Liver (tissue), 10 donors: ENCODE data around the gene PPID. TPM values are rescaled to one million over a fixed set of nuclear protein-coding genes. Genes with fewer than 3 reads are reported as not detected.
"Not testable (repeated sequence)": the region's sequence is repeated elsewhere in the genome, so short reads cannot be mapped to it uniquely, and the experiment has no call there.

ENCODE experiments used
- DNase-seq: peaks from one replicate; pipeline ENCODE4 v3.0.0-alpha.2; 2017; ENCODE audit warnings: low spot score
- H3K27ac ChIP-seq, 2 donors: one replicate each; pipeline ENCODE4 v1.7.0; 2013; ENCODE audit warnings: inconsistent platforms in 2 of 2, low read length in 2 of 2, control low read depth in 1 of 2, low read depth in 1 of 2, mild to moderate bottlenecking in 1 of 2
- H3K27me3 ChIP-seq, 4 donors: one replicate each; pipeline versions ENCODE4 v1.6.1 to v1.7.0; 2013; ENCODE audit warnings: low read length in 3 of 4, inconsistent platforms in 1 of 4, mild to moderate bottlenecking in 1 of 4, moderate library complexity in 1 of 4; ENCODE audit not compliant: control insufficient read depth in 4 of 4, insufficient read depth in 4 of 4
- H3K36me3 ChIP-seq, 4 donors: one replicate each; pipeline versions ENCODE4 v1.6.1 to v1.7.0; 2013; ENCODE audit warnings: low read length in 3 of 4, mild to moderate bottlenecking in 3 of 4, low read depth in 1 of 4, moderate library complexity in 1 of 4; ENCODE audit not compliant: control insufficient read depth in 4 of 4, insufficient read depth in 3 of 4
- H3K4me1 ChIP-seq, 4 donors: one replicate each; pipeline versions ENCODE4 v1.6.1 to v1.7.0; 2013; ENCODE audit warnings: low read length in 3 of 4, mild to moderate bottlenecking in 3 of 4, moderate library complexity in 1 of 4; ENCODE audit not compliant: control insufficient read depth in 4 of 4, insufficient read depth in 4 of 4
- H3K4me3 ChIP-seq, 3 donors: one replicate each; pipeline versions ENCODE4 v1.6.1 to v1.7.0; 2013; ENCODE audit warnings: low read length in 3 of 3, control low read depth in 1 of 3, low read depth in 1 of 3, mild to moderate bottlenecking in 1 of 3
- H3K9ac ChIP-seq, 2 donors: one replicate each; pipeline ENCODE4 v1.7.0; 2013; ENCODE audit warnings: low read length in 2 of 2, mild to moderate bottlenecking in 2 of 2, moderate library complexity in 2 of 2, control low read depth in 1 of 2, low read depth in 1 of 2
- H3K9me3 ChIP-seq, 4 donors: one replicate each; pipeline versions ENCODE4 v1.6.1 to v1.7.0; 2013; ENCODE audit warnings: low read length in 3 of 4; ENCODE audit not compliant: control insufficient read depth in 4 of 4
- EGR1 ChIP-seq, 2 donors: IDR thresholded peaks; 2 replicates each; pipeline ENCODE4 v1.6.1; 2016 to 2018; ENCODE audit warnings: antibody characterized with exemption in 2 of 2, low read depth in 2 of 2
- HNF4A ChIP-seq, 2 donors: conservative IDR thresholded peaks; 2 replicates each; pipeline ENCODE4 v1.6.1; 2016; ENCODE audit warnings: antibody characterized with exemption in 2 of 2, mild to moderate bottlenecking in 2 of 2
- WGBS: extraction: QIAGEN DNeasy Blood & Tissue Kit; methylation state at CpG from one replicate; pipeline ENCODE4 v1.1.7; 2013; 5-methylcytosine and 5-hydroxymethylcytosine counted together
- polyA plus RNA-seq, 2 donors: library from polyadenylated mRNA; stranded (reverse) in 1 of 2; unstranded in 1 of 2; fragments of 200-250 nt in 1 of 2; fragments of >200 nt in 1 of 2; fragmentation: Nextera tagmentation in 1 of 2; extraction: Ambion mirVana in 1 of 2; gene quantifications; one replicate each; pipeline versions ENCODE4 v1.2.1 to v1.2.3, GENCODE V29; 2013 to 2015
- small RNA-seq: library from RNA; depleted of rRNA; stranded (forward); fragments of <200 nt; gene quantifications from one replicate; pipeline ENCODE3, GENCODE V24; 2014
- total RNA-seq, 2 donors: library from RNA; depleted of rRNA; stranded (reverse); fragments of >200 nt; gene quantifications; one replicate each; pipeline ENCODE4 v1.2.3, GENCODE V29; 2014
- donor health status: healthy.
- donor health status: healthy.
- donor health status: healthy.
- donor health status: healthy.
- donor health status: healthy.

The PPID gene
- total and polyA plus RNA-seq, 4 donors = 14.8 to 53.6 (median 15.9) TPM

DNA sequence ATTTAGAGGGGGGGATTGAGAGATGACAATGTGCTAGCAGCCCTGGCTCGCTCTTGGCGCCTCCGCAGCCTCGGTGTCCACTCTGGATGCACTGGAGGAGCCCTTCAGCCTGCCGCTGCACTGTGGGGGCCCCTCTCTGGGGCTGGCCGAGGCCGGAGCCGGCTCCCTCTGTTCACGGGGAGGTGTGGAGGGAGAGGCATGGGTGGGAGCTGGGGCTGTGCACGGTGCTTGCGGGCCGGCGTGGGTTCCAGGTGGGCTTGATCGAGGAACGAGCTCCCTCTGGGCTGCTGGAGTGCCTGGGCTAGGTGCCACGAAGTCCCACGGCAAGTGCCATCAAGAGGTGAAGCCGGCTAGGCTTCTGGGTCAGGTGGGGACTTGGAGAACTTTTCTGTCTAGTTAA, 58.4 kb downstream of the PPID start:
- Histone ChIP-seq H3K4me1 (no peaks in the 10 kb centered on the region), H3K36me3 (no peaks in the 10 kb centered on the region), H3K27ac (no peak overlapping the region), H3K4me3 (no peak overlapping the region), H3K27me3 (no peaks in the 10 kb centered on the region), H3K9ac (no peak overlapping the region), H3K9me3 (no peaks in the 10 kb centered on the region)
- TF ChIP-seq HNF4A (conservative IDR thresholded peaks at IDR 0.05) = no peak
- no peak for TF ChIP-seq EGR1 (IDR thresholded peaks at IDR 0.05; ENCODE audit: low read depth in 2 of 2)
- no peak for DNase-seq
- 98% methylated on average over 18 of the region's 18 CpGs for WGBS

GRCh38 chr4:158663707-158664625, 59.2 kb downstream of the PPID start:
- not testable (repeated sequence) for H3K4me1 ChIP-seq, H3K36me3 ChIP-seq, H3K4me3 ChIP-seq, H3K27ac ChIP-seq, H3K27me3 ChIP-seq, H3K9me3 ChIP-seq, H3K9ac ChIP-seq, DNase-seq
- 75% methylated on average over 8 of the region's 8 CpGs for WGBS

- H3K4me1 ChIP-seq = not testable (repeated sequence)
- WGBS = 58% methylated on average over 4 of the region's 4 CpGs
These were observed 59.9 kb downstream of the PPID start for GRCh38 chr4:158663255-158663654.

More at GRCh38 chr4:158663255-158663654, 59.9 kb downstream of the PPID start:
- not testable (repeated sequence) for DNase-seq, H3K27ac ChIP-seq, H3K27me3 ChIP-seq, H3K4me3 ChIP-seq, H3K9me3 ChIP-seq, H3K36me3 ChIP-seq, H3K9ac ChIP-seq

Small RNA genes within 50 kb of the gene (small RNA-seq; reads per million reads assigned to genes)
- gene RF00012 = not detected

Other genes starting within 250 kb of the PPID start
- 1 to 10 TPM in 1 of 2 donors, under 1 TPM in 1; 0.42 to 1.5 TPM for gene RXFP1, start 201.5 kb downstream of the PPID start, total RNA-seq
- 1 to 10 TPM in 1 of 2 donors, under 1 TPM in 1; 0.24 to 1.2 TPM for gene RXFP1, start 201.5 kb downstream of the PPID start, polyA plus RNA-seq
- gene C4orf46, start 51.5 kb downstream of the PPID start, total RNA-seq = 1 to 10 TPM; 1.8 to 6.7 TPM
- under 1 TPM; 0.40 to 0.92 TPM for gene C4orf46, start 51.5 kb downstream of the PPID start, polyA plus RNA-seq
- gene ETFDH, start 51.1 kb downstream of the PPID start, total RNA-seq = 100 to 1,000 TPM in 1 of 2 donors, 10 to 100 TPM in 1; 40.7 to 151 TPM
- 100 to 1,000 TPM; 114 to 119 TPM for gene ETFDH, start 51.1 kb downstream of the PPID start, polyA plus RNA-seq
- 10 to 100 TPM; 36.7 to 88.7 TPM for gene FNIP2, start 45.6 kb upstream of the PPID start, total RNA-seq
- gene FNIP2, start 45.6 kb upstream of the PPID start, polyA plus RNA-seq = 10 to 100 TPM in 1 of 2 donors, 1 to 10 TPM in 1; 8.8 to 10.3 TPM